GM12865 (cell line): ENCODE results near the gene NDUFS3.
A peak's percentile ranks its signal among the peaks of the same experiment; 100 is the strongest.

Source experiments
- DNase-seq: peaks from one replicate; pipeline ENCODE4 v3.0.0; 2010; ENCODE audit warnings: low read depth
- H3K4me3 ChIP-seq: 2 replicates; pipeline ENCODE4 v1.5.1; 2011; ENCODE audit warnings: mild to moderate bottlenecking, low read depth, low read length, control low read depth
- TF ChIP-seq, protein P1 (sequence below): IDR thresholded peaks from 2 replicates; pipeline ENCODE4 v1.5.1; 2011; ENCODE audit warnings: low read length, control low read depth, low read depth, inconsistent platforms; ENCODE audit not compliant: insufficient read depth; ENCODE audit errors: missing control alignments

NDUFS3 gene

DNA sequence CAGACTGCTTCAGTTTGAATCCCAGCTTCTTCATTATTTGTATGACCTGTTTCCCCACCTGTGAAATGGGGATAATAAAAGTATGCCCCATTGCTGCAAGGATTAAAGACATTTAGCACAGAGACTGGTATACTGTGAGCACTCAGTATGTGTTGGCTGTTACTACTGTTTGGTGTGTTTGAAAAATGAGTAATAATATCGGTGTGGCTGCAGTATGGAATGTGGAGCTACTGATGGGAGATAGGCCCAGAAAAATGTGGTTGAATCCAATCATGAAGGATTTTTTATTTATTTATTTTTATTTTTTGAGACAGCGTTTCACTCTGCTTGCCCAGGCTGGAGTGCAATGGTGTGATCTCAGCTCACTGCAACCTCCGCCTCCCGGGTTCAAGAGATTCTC is 24.4 kb downstream of the NDUFS3 start:
- no peak overlapping the region for H3K4me3 ChIP-seq
- no peak for DNase-seq
- TF ChIP-seq, protein P1, sequence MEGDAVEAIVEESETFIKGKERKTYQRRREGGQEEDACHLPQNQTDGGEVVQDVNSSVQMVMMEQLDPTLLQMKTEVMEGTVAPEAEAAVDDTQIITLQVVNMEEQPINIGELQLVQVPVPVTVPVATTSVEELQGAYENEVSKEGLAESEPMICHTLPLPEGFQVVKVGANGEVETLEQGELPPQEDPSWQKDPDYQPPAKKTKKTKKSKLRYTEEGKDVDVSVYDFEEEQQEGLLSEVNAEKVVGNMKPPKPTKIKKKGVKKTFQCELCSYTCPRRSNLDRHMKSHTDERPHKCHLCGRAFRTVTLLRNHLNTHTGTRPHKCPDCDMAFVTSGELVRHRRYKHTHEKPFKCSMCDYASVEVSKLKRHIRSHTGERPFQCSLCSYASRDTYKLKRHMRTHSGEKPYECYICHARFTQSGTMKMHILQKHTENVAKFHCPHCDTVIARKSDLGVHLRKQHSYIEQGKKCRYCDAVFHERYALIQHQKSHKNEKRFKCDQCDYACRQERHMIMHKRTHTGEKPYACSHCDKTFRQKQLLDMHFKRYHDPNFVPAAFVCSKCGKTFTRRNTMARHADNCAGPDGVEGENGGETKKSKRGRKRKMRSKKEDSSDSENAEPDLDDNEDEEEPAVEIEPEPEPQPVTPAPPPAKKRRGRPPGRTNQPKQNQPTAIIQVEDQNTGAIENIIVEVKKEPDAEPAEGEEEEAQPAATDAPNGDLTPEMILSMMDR = no peak

DNA sequence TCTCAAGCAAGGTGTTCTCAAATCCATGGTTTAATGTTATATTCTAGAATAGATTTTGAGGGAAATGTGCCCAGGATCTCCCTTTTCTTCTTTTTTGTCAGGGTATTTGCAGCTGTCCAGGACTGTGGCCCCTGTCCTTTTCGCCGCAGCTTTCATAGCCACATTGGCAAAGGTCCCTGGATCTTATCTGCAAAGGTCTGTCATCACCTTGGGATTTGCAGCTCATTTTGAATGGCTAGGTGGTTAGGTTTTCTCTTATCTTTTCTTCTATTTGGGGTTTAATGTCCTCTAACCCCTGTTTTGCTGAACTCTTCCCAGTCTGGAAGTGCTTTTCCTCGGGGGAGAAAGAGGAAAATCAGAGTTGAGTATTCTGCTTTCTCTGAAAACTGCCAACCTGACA is 27.0 kb downstream of the NDUFS3 start:
- TF ChIP-seq, protein P1 = no peak
- no peak overlapping the region for H3K4me3 ChIP-seq
- DNase-seq = no peak

DNA sequence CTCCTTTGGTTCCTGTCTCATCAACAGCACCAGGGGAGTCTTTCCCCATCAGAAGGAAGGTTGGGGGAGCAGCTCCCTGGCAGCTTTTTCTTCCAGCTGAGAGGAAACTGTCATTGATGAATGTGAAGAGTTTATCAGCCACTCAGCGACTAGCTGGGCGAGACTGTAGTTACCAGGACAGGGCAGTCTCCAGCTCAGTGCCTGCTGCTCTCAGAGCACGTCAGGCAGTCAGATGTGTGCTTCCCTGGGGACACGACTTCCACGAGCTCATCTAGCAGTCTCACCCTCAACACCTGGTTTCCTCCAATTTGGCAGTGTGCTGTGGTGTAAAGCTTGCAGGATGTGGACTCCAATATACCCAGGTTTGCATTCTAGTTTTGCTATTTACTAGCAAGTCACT is 27.9 kb downstream of the NDUFS3 start:
- DNase-seq = peak; percentile 25
- TF ChIP-seq, protein P1 = no peak
- no peak overlapping the region for H3K4me3 ChIP-seq

DNA sequence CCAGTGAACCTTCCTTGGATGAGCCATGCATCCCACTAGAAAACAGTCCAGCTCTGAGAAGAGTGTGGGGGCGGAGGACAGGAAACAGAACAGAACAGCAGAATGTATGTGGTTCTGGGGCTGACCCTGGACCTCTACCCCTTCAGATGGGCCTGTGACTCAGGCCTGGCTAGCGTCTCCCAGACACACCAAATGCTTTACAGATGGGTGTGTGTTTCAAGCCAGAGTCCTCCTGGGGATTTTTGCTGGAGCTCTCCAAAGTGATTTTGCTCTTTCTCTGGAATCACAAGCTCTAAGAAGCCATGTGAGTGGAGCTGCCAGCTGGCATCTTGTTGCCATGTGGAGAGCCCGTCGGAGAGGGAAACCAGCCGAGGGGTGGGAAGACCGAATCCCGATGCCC is 28.5 kb downstream of the NDUFS3 start:
- no peak for DNase-seq

DNA sequence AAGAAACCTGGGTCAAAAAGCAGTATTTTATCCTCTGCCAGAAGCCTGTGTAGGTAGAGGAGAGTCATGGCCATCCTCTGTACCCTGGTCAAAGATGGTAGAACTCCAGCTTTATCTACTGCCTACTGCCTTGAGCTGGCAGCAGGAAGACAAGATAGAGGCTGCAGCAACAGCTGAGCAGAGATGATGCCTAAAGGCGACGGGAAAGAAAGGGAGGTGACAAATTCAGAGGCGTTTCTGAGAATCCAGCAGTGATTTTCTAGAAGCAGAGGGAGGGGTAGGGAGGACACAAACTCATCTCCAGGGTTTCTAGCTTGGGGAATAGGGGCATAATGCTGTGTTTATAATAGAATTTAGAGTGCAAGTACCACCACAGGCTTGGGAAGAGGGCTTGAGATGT is 30.8 kb downstream of the NDUFS3 start:
- TF ChIP-seq, protein P1 = no peak
- no peak for DNase-seq
- no peak overlapping the region for H3K4me3 ChIP-seq

More for the DNA sequence above, 28.5 kb downstream of the NDUFS3 start:
- TF ChIP-seq, protein P1 = no peak
- H3K4me3 ChIP-seq = no peak overlapping the region

DNA sequence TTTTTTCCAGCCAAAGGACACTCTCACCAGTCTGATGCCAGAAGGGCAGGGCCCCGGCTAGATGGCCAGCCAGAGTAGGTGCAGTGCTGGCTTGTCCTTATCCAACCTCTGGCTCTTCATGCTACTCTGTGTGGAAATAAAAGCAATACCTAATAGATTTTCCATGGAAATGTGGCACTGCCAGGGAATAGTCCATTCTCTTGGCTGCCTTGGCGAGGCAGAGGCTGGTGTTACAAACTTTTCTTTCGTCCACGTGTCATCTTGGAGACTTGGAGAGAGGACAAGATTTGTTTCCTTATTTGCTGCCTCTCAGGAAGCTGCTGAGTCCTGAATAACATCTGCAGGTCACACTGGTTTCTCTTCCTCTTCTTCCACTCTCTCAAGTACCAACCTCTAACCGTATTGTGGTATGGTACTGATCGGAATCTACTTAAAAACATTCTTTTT is 32.5 kb downstream of the NDUFS3 start:
- H3K4me3 ChIP-seq = no peak overlapping the region
- DNase-seq = peak; percentile 54
- TF ChIP-seq, protein P1 = no peak

DNA sequence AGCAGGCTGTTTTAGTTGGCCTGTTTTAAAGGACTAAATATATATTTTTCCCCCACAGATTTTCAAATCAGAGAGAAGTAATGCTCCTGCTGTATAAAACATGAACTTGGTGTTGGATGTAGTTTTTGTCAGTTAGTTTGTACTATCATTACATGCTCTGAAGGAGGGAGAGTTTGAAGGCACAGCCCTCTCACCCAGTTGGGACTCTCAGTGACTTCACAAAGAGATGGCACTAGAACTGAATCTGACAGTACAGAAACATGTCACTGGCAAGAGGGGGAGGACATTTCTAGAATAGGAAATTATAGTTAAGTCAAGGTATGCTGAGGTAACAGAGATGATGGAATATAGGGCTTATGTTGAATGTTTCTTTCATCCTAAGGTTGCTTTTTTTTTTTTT is 36.4 kb downstream of the NDUFS3 start:
- TF ChIP-seq, protein P1 = no peak
- H3K4me3 ChIP-seq = no peak overlapping the region

More for the DNA sequence above, 36.4 kb downstream of the NDUFS3 start:
- DNase-seq = no peak
